Brain microvascular endothelial cell (primary cell): ENCODE results near the gene RBKS.

Experiments used
- DNase-seq: peaks from one replicate; pipeline ENCODE4 v3.0.0-alpha.2; 2020
- H3K27ac ChIP-seq: fragments of 250-450 bp; sonication (Bioruptor Pico); 2 replicates; pipeline ENCODE4 v1.5.1; 2020; ENCODE audit warnings: mild to moderate bottlenecking, moderate library complexity
- H3K27me3 ChIP-seq: fragments of 250-450 bp; sonication (Bioruptor Pico); replicated peaks from 2 replicates; pipeline ENCODE4 v1.5.1; 2020; ENCODE audit warnings: mild to moderate bottlenecking
- H3K36me3 ChIP-seq: fragments of 250-450 bp; sonication (Bioruptor Pico); replicated peaks from 2 replicates; pipeline ENCODE4 v1.5.1; 2020; ENCODE audit warnings: mild to moderate bottlenecking
- H3K4me3 ChIP-seq: 2 replicates; pipeline ENCODE4 v1.5.1; 2011; ENCODE audit warnings: low read depth, mild to moderate bottlenecking, control low read depth, low read length, moderate library complexity
- CTCF ChIP-seq: IDR thresholded peaks from 2 replicates; pipeline ENCODE4 v1.5.1; 2011; ENCODE audit warnings: low read depth, mild to moderate bottlenecking, moderate library complexity, low read length, control low read depth, inconsistent platforms; ENCODE audit errors: missing control alignments
- in situ Hi-C: cut with HindIII; loops from 2 replicates; pipeline ENCODE4 v1.10.0; 2017; ENCODE audit warnings: low sequenced_read_pairs, low pct_ligation_motif_present

The RBKS gene

DNA sequence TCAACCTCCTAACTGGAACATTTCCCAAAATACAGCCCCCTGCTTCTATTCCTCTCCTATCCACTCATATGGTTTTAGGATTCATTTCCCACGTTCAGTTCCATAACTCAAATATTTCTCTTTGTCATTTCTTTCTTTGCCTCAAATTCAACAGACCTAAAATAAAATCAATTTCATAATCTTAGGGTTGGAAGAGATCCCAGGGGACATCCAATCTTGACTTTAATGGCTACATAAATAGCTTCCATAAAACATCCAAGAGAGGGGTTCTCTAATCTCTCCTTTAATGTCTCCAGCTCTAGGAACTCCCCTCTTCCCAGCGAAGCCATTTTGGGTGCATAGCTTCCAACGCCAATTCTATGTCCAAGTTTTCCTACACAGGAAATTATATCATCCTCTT lies 33.8 kb downstream of the RBKS start:
- H3K36me3 ChIP-seq = no peaks in the 10 kb centered on the region
- no peak for TF ChIP-seq CTCF
- H3K27me3 ChIP-seq = no peaks in the 10 kb centered on the region
- in situ Hi-C loops = no loop called here
- no peak for DNase-seq
- H3K4me3 ChIP-seq = no peak overlapping the region
- H3K27ac ChIP-seq = no peak overlapping the region

DNA sequence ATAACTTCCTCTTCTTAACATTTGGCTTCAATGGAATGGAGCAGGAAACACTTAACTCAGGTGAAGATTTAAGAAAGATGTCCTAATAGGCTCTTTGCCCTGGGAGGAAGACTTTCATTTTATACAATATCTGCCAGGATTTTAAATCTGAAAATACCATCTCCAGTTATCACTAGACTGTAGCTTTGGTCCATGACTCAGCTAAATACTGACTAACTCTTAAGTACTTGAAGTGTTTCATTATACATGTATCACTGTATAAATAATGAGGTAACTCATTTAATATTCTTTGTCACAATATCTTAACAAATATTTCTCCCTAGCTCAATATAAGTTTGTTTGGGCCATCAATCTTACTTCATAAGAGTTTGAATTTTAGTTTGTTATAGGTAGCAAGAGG lies 34.7 kb downstream of the RBKS start:
- no peak for DNase-seq

DNA sequence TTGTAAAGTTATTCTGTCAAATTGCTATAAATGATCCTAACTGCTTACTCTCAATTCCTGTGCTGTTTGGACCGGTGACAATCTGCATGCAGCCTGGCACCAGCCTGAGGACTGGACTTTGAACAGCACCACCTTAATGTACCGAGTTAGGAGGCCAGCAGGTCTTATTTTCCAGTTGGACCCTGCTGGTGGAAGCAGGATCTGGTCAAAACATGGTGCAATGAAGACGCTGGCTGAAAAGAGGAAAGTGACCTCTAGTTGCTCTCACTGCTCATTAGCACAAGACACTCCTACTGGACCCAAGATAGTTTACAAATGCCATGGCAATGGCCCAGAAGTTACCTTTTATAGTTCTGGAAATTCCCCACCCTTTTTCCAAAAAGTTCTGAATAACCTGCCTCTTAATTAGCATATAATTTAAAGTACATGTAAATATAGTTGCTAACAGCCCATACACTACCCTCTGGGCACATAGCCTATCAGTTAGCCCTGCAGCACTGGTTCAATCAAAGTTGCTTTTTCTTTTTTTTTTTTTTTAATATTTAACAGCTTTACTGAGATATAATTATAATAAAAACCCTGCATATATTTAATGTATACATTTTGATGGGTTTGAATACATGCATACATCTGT lies 35.8 kb downstream of the RBKS start:
- in situ Hi-C loops = no loop called here
- no peaks in the 10 kb centered on the region for H3K36me3 ChIP-seq
- H3K27me3 ChIP-seq = no peaks in the 10 kb centered on the region
- no peak overlapping the region for H3K4me3 ChIP-seq
- H3K27ac ChIP-seq = no peak overlapping the region
- no peak for TF ChIP-seq CTCF
- DNase-seq = no peak

More for the DNA sequence above, 34.7 kb downstream of the RBKS start:
- in situ Hi-C loops = no loop called here
- Histone ChIP-seq H3K36me3 (no peaks in the 10 kb centered on the region), H3K27me3 (no peaks in the 10 kb centered on the region), H3K4me3 (no peak overlapping the region), H3K27ac (no peak overlapping the region)
- no peak for TF ChIP-seq CTCF

- no peak for TF ChIP-seq CTCF
- Histone ChIP-seq H3K27me3 (no peaks in the 10 kb centered on the region), H3K4me3 (no peak overlapping the region), H3K36me3 (no peaks in the 10 kb centered on the region), H3K27ac (no peak overlapping the region)
- DNase-seq = no peak
- in situ Hi-C loops = no loop called here
These were observed 37.5 kb downstream of the RBKS start for GRCh38 chr2:27852691-27853090.

DNA sequence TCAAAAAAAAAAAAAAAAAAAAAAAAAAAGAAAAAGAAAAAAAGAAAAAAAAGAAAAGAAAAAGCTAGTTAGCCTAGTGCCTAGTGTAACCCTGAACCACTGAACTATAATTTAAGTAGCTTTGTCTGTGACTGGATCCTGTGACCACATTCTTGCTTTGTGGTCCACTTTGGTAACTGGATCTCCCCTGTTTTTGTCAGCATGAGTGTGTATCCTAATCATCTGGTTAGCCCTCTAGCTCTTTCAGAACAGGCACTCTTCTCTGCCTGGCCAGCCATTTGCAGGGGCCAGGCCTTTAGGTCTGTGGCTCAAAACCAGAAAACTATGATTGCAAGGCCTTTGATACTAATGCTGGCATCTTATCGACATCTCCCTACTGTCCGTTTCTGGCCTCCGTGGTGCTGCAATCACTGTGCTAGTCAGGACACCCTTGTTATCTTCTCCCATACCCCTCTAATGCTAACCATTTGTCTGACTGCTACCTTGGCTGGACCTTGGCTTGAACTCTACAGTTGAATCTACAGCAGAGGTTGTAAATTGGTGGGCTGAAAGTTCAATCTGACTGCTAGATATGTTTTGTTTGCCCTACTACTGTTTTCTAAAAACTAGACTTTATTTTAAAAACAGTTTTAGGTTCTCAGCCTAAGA lies 40.5 kb downstream of the RBKS start:
- in situ Hi-C loops = no loop called here
- no peak for DNase-seq
- Histone ChIP-seq H3K36me3 (no peaks in the 10 kb centered on the region), H3K4me3 (no peak overlapping the region), H3K27me3 (no peaks in the 10 kb centered on the region), H3K27ac (no peak overlapping the region)
- no peak for TF ChIP-seq CTCF

DNA sequence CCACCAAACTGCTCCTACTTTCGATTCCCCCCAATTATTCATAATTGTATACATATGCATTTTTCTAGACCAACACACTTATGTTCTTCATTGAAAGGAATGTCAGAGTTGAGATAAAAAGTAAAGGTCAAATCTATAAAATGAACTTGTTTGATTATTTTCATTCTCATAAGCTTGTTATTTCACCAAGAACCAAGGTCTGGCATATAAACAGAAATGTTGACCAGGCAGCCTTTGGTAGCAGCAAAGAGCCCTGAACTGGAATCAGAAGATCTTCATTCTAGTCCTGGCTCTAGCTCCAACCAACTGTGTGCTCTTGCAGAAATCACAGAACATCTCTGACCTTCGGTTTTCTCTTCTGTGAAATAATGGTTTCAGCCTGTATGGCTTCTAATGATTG lies 42.9 kb downstream of the RBKS start:
- H3K36me3 ChIP-seq = no peaks in the 10 kb centered on the region
- no peak for TF ChIP-seq CTCF
- H3K27me3 ChIP-seq = no peaks in the 10 kb centered on the region
- no peak overlapping the region for H3K27ac ChIP-seq
- in situ Hi-C loops = no loop called here
- no peak overlapping the region for H3K4me3 ChIP-seq
- DNase-seq = no peak
